ENCODE data around the gene SRC. TPM values are rescaled to one million over a fixed set of nuclear protein-coding genes. Genes with fewer than 3 reads are reported as not detected.

SRC gene
- polyA plus RNA-seq, 1 of the 3 experiments (the other 2 are of a cell fraction) = 23.8 TPM

DNA sequence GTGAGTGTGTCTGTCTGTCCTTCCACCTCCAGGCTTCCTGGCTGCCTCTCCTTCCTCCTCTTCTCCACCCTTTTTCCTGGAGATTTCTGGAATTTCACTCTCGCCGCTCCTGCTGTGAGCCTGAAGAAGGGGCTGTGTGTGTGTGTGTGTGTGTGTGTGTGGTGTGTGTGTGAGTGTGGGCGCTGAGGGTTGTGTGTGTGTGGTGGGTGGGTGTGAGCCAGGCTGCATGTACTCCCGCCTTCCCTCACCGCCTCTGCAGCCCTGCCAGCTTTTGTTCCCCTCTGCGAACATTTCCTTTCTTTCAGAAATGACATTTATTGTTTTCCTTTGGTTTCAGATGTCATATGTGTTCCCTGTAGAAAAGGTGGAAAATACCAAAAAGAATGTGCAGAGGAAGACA, 76.0 kb downstream of the SRC start:
- Histone ChIP-seq H4K20me1 (ENCODE audit: insufficient read depth) (no peaks in the 10 kb centered on the region), H3K27me3 (ENCODE audit: insufficient read depth) (peaks cover 37% of the 10 kb centered on the region; the same call in 1 of the 2 replicates), H3K27ac (ENCODE audit: low read depth in 2 of 2, low read length in 1 of 2) (no peak overlapping the region), H3K9ac (no peak overlapping the region), H3K9me2 (no peaks in the 10 kb centered on the region), H2AFZ (ENCODE audit: low read depth) (no peak overlapping the region), H3K9me3 (no peaks in the 10 kb centered on the region), H3K4me3 (ENCODE audit: low read depth in 2 of 2, low read length in 1 of 2) (no peak overlapping the region), H3K36me3 (replicated peaks in 1 of 2; ENCODE audit: control insufficient read depth in 1 of 2, insufficient read depth in 2 of 2, low read length in 1 of 2) (no peaks in the 10 kb centered on the region), H3K4me1 (ENCODE audit: control insufficient read depth in 1 of 2, insufficient read depth in 2 of 2, low read depth in 1 of 2, low read length in 1 of 2) (peaks cover 0 to 14% of the 10 kb centered on the region in 2 experiments; a peak in 1 of 4 replicates), H3K4me2 (no peak overlapping the region), H3F3A (replicated peaks; ENCODE audit: insufficient read depth) (no peaks in the 10 kb centered on the region), H3K79me2 (ENCODE audit: insufficient read depth) (no peaks in the 10 kb centered on the region)
- TF ChIP-seq GABPA (IDR thresholded peaks at IDR 0.05; ENCODE audit: low read depth) (no peak), RCOR1 (IDR thresholded peaks at IDR 0.05; ENCODE audit: low read length) (no peak), JUND (IDR thresholded peaks at IDR 0.05) (no peak), MEF2A (IDR thresholded peaks at IDR 0.05; ENCODE audit: borderline replicate concordance, low read depth) (no peak), TCF12 (IDR thresholded peaks at IDR 0.05) (no peak), FOXJ3 (CRISPR knock-in tag; IDR thresholded peaks at IDR 0.05) (no peak), POLR2AphosphoS5 (IDR thresholded peaks at IDR 0.05; ENCODE audit: low read depth, low read length) (no peak), FOXM1 (IDR thresholded peaks at IDR 0.05; ENCODE audit: low read depth) (no peak), EP300 (IDR thresholded peaks at IDR 0.05; ENCODE audit: borderline replicate concordance in 1 of 2, low read depth in 1 of 2, low read length in 1 of 2) (no peak), YY1 (IDR thresholded peaks at IDR 0.05; ENCODE audit: low read depth) (no peak), NRF1 (IDR thresholded peaks at IDR 0.05; ENCODE audit: low read depth, low read length) (no peak), SIN3A (IDR thresholded peaks at IDR 0.05; ENCODE audit: borderline replicate concordance, low read depth, low read length) (no peak)
- TF ChIP-seq, protein P1, sequence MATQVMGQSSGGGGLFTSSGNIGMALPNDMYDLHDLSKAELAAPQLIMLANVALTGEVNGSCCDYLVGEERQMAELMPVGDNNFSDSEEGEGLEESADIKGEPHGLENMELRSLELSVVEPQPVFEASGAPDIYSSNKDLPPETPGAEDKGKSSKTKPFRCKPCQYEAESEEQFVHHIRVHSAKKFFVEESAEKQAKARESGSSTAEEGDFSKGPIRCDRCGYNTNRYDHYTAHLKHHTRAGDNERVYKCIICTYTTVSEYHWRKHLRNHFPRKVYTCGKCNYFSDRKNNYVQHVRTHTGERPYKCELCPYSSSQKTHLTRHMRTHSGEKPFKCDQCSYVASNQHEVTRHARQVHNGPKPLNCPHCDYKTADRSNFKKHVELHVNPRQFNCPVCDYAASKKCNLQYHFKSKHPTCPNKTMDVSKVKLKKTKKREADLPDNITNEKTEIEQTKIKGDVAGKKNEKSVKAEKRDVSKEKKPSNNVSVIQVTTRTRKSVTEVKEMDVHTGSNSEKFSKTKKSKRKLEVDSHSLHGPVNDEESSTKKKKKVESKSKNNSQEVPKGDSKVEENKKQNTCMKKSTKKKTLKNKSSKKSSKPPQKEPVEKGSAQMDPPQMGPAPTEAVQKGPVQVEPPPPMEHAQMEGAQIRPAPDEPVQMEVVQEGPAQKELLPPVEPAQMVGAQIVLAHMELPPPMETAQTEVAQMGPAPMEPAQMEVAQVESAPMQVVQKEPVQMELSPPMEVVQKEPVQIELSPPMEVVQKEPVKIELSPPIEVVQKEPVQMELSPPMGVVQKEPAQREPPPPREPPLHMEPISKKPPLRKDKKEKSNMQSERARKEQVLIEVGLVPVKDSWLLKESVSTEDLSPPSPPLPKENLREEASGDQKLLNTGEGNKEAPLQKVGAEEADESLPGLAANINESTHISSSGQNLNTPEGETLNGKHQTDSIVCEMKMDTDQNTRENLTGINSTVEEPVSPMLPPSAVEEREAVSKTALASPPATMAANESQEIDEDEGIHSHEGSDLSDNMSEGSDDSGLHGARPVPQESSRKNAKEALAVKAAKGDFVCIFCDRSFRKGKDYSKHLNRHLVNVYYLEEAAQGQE (IDR thresholded peaks at IDR 0.05; ENCODE audit: low read depth, low read length) = no peak
- TF ChIP-seq, protein P2, sequence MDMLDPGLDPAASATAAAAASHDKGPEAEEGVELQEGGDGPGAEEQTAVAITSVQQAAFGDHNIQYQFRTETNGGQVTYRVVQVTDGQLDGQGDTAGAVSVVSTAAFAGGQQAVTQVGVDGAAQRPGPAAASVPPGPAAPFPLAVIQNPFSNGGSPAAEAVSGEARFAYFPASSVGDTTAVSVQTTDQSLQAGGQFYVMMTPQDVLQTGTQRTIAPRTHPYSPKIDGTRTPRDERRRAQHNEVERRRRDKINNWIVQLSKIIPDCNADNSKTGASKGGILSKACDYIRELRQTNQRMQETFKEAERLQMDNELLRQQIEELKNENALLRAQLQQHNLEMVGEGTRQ (IDR thresholded peaks at IDR 0.05; ENCODE audit: borderline replicate concordance, low read depth, low read length) = no peak
- ChIA-PET POLR2A (no interaction called here), CTCF (no interaction called here)
- WGBS (ENCODE audit: low lambda C conversion rate) = 68% methylated on average over 6 of the region's 6 CpGs
- DNase-seq = no peak

DNA sequence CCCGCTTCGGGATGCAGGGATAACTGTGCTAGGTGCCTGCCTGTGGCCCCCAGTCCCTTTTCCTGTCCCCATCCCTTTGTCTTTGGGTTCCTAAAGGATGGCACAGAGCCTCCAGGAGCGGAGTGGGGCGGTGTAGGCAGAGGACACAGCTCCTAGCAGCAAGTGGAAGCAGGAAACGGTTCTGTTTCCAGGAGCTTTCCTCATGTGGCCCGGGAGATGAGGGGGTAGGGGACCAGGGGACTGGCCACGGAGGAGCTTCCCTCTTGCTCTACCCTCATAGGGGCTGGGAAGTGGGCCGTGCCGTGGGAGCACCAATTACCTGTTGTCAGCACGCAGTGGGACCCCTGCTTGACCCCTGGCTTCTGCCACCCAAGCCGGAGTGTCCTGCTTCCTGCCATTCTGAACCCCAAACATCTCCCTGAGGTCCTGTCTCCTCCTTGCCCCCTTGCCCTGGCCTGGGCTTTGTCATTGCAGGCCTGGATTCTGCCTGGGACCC, 76.9 kb downstream of the SRC start:
- no peak overlapping the region for H3K4me3 ChIP-seq (ENCODE audit: low read depth in 2 of 2, low read length in 1 of 2)
- no peak overlapping the region for H3K4me2 ChIP-seq
- no peaks in the 10 kb centered on the region for H3K36me3 ChIP-seq (replicated peaks in 1 of 2; ENCODE audit: control insufficient read depth in 1 of 2, insufficient read depth in 2 of 2, low read length in 1 of 2)
- 64% methylated on average over 7 of the region's 11 CpGs for WGBS (ENCODE audit: low lambda C conversion rate)
- no peaks in the 10 kb centered on the region for H4K20me1 ChIP-seq (ENCODE audit: insufficient read depth)
- no peak for DNase-seq
- peaks cover 37% of the 10 kb centered on the region; the same call in 1 of the 2 replicates for H3K27me3 ChIP-seq (ENCODE audit: insufficient read depth)
- H2AFZ ChIP-seq (ENCODE audit: low read depth) = no peak overlapping the region
- no peaks in the 10 kb centered on the region for H3K9me3 ChIP-seq
- H3K79me2 ChIP-seq (ENCODE audit: insufficient read depth) = no peaks in the 10 kb centered on the region
- H3F3A ChIP-seq (replicated peaks; ENCODE audit: insufficient read depth) = no peaks in the 10 kb centered on the region
- no peak overlapping the region for H3K27ac ChIP-seq (ENCODE audit: low read depth in 2 of 2, low read length in 1 of 2)
- peaks cover 0 to 11% of the 10 kb centered on the region in 2 experiments; a peak in 1 of 4 replicates for H3K4me1 ChIP-seq (ENCODE audit: control insufficient read depth in 1 of 2, insufficient read depth in 2 of 2, low read depth in 1 of 2, low read length in 1 of 2)
- no peak overlapping the region for H3K9ac ChIP-seq
- POLR2A ChIA-PET = no interaction called here
- CTCF ChIA-PET = interaction anchor here (0.8 kb wide), 1 partner anchor 12 kb away, joined by 3 read pairs; no protein-coding TSS in a partner anchor
- no peaks in the 10 kb centered on the region for H3K9me2 ChIP-seq
- TF ChIP-seq FOXJ3 (CRISPR knock-in tag; IDR thresholded peaks at IDR 0.05) (no peak), MXI1 (IDR thresholded peaks at IDR 0.05; ENCODE audit: low read depth, low read length) (no peak)
- TF ChIP-seq, protein P3, sequence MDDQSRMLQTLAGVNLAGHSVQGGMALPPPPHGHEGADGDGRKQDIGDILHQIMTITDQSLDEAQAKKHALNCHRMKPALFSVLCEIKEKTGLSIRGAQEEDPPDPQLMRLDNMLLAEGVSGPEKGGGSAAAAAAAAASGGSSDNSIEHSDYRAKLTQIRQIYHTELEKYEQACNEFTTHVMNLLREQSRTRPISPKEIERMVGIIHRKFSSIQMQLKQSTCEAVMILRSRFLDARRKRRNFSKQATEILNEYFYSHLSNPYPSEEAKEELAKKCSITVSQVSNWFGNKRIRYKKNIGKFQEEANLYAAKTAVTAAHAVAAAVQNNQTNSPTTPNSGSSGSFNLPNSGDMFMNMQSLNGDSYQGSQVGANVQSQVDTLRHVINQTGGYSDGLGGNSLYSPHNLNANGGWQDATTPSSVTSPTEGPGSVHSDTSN (IDR thresholded peaks at IDR 0.05) = no peak
- TF ChIP-seq, protein P4, sequence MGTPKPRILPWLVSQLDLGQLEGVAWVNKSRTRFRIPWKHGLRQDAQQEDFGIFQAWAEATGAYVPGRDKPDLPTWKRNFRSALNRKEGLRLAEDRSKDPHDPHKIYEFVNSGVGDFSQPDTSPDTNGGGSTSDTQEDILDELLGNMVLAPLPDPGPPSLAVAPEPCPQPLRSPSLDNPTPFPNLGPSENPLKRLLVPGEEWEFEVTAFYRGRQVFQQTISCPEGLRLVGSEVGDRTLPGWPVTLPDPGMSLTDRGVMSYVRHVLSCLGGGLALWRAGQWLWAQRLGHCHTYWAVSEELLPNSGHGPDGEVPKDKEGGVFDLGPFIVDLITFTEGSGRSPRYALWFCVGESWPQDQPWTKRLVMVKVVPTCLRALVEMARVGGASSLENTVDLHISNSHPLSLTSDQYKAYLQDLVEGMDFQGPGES (IDR thresholded peaks at IDR 0.05; ENCODE audit: low read depth, low read length) = no peak
- TF ChIP-seq, protein P1 (IDR thresholded peaks at IDR 0.05; ENCODE audit: low read depth, low read length) = no peak

Measured in SK-N-SH (cell line).